Ovary (tissue), 9 donors: ENCODE measurements around the gene RHBDL2. TPM values are rescaled to one million over a fixed set of nuclear protein-coding genes. Genes with fewer than 3 reads are reported as not detected.

Experiments used
- DNase-seq, 5 donors: peaks; one replicate each; pipeline ENCODE4 v3.0.0-alpha.2; 2019 to 2020
- H3K27ac ChIP-seq, 2 donors: fragments of 200-600 bp; one replicate each; pipeline versions ENCODE4 v1.5.1 to v1.8.0; 2019 to 2022
- H3K27me3 ChIP-seq: fragments of 200-600 bp; one replicate; pipeline ENCODE4 v1.8.0; 2022
- H3K36me3 ChIP-seq: fragments of 200-600 bp; sonication (generic); one replicate; pipeline ENCODE4 v1.5.1; 2019
- H3K4me1 ChIP-seq: one replicate; pipeline ENCODE4 v1.8.1; 2013; ENCODE audit warnings: mild to moderate bottlenecking, moderate library complexity; ENCODE audit not compliant: insufficient read depth
- H3K4me3 ChIP-seq: fragments of 200-600 bp; sonication (generic); one replicate; pipeline ENCODE4 v1.5.1; 2017
- H3K9me3 ChIP-seq, 2 donors: fragments of 200-600 bp in 1 of 2; sonication (generic) in 1 of 2; one replicate each; pipeline versions ENCODE4 v1.5.1 to v1.8.1; 2013 to 2019; ENCODE audit warnings: mild to moderate bottlenecking in 1 of 2, moderate library complexity in 1 of 2
- EP300 ChIP-seq: sonication (generic); formaldehyde crosslinking; IDR thresholded peaks from one replicate; pipeline ENCODE4 v1.6.1; 2017; ENCODE audit warnings: antibody characterized with exemption
- POLR2A ChIP-seq: fragments of 450-650 bp; IDR thresholded peaks from one replicate; pipeline ENCODE4 v1.6.1; 2017; ENCODE audit warnings: antibody characterized with exemption, mild to moderate bottlenecking, moderate library complexity
- WGBS, 3 donors: extraction: QIAGEN DNeasy Blood & Tissue Kit in 1 of 3; methylation state at CpG; one replicate each; pipeline versions ENCODE4 v1.1.5 to v1.1.7; 2013 to 2017; 5-methylcytosine and 5-hydroxymethylcytosine counted together
- intact Hi-C, 4 donors: fragments of 100-400 bp; cut with DNase I; formaldehyde crosslinking; loops; one replicate each; pipeline versions ENCODE4 v1.11.0 to v1.15.1; 2022 to 2023
- polyA plus RNA-seq, 2 donors: library from polyadenylated mRNA; stranded (reverse); fragments of 200-250 nt in 1 of 2; fragments of 350-450 nt in 1 of 2; fragmentation: Illumina TruSeq in 1 of 2; extraction: RNeasy Lipid Tissue Mini Kit (QIAGEN cat#74804) in 1 of 2; gene quantifications; one replicate each; pipeline ENCODE4 v1.2.3, GENCODE V29; 2013 to 2014
- total RNA-seq, 7 donors: library from RNA; depleted of rRNA in 2 of 7; stranded (reverse); fragments of >200 nt in 2 of 7; fragmentation: NEBNext Ultra II Directional in 3 of 7; extraction: Animal tissue kit (Norgen Biotek cat#: 25700) in 3 of 7; gene quantifications; one replicate each; pipeline versions ENCODE4 v1.1.0 to v1.2.4, GENCODE V29; 2016 to 2023
- TF ChIP-seq, protein P1 (sequence below), 3 donors: fragments of 450-650 bp in 2 of 3; fragments of 200-600 bp in 1 of 3; IDR thresholded peaks; one replicate each; pipeline versions ENCODE4 v1.5.1 to v1.8.0; 2016 to 2022; ENCODE audit warnings: antibody characterized with exemption in 3 of 3, mild to moderate bottlenecking in 1 of 3
- donor health status: DM: no; HTN: no; CAD: no; lungs with moderate emphysema.
- donor health status: DM: no; HTN: no; CAD: no.
- donor health status: Bipolar disorder and iron deficiency.
- donor health status: DM: yes; HTN: yes; CAD: no.
- donor health status: DM: no; HTN: no; CAD: no.
- donor health status: DM: yes; HTN: yes; CAD: no.

Gene RHBDL2
- total and polyA plus RNA-seq, 9 donors = 0.10 to 0.35 (median 0.24) TPM; not detected in 3

DNA sequence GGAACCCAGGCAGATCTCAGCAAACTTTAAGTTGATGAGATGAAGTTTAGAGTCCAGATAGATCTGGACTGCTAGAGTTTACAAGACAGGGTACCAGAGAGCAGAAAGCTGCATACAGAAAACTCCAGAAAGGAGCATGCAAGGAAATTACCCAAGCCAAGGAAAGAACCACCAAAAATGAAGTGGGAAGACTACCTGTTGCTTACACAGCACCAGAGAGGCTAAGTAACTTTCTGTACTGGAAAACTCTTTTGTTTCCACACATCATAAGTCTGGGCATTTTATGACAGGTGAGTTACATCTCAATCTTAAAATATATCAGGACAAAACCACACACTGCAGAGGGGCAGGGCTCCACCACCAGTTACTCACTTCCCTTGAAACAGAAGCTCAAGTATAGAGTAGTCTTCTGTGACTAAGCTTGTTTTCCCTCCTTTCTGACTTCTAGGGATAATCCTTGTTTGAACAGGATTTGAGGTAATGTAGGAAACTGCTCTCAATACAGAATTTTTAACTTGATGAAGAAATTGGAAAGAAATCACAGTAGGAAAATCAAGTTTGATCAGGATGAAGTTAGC is 42.9 kb downstream of the RHBDL2 start:
- intact Hi-C loops = no loop called here
- Histone ChIP-seq H3K27ac (no peak overlapping the region), H3K4me3 (no peak overlapping the region), H3K9me3 (no peaks in the 10 kb centered on the region), H3K36me3 (no peaks in the 10 kb centered on the region), H3K4me1 (no peaks in the 10 kb centered on the region), H3K27me3 (no peaks in the 10 kb centered on the region)
- DNase-seq = no peak
- no peak for TF ChIP-seq EP300

DNA sequence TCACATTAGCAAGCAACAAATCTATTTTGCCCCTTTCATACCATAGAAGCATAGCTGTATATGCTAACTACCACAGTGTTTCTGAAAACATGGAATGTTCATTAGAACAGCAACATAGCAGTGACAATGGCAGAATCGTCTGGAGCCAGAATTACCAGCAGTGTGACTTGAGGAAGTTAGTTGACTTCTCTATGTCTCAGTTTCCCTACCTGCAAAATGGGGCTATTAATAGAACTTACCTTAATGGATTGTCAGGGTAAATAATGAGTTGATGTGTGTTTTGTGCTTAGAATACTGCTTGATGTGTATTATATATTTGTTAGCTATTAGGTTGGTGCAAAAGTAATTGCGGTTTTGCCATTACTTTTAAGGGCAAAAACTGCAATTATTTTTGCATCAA is 45.5 kb downstream of the RHBDL2 start:
- Histone ChIP-seq H3K27me3 (no peaks in the 10 kb centered on the region), H3K9me3 (no peaks in the 10 kb centered on the region), H3K36me3 (no peaks in the 10 kb centered on the region), H3K4me3 (no peak overlapping the region), H3K4me1 (no peaks in the 10 kb centered on the region), H3K27ac (no peak overlapping the region)
- intact Hi-C loops = no loop called here
- 89 to 92% (median 90%) methylated on average over 2 of the region's 2 CpGs for WGBS, 3 donors
- no peak for DNase-seq
- TF ChIP-seq POLR2A (no peak), EP300 (no peak)
- TF ChIP-seq, protein P1, sequence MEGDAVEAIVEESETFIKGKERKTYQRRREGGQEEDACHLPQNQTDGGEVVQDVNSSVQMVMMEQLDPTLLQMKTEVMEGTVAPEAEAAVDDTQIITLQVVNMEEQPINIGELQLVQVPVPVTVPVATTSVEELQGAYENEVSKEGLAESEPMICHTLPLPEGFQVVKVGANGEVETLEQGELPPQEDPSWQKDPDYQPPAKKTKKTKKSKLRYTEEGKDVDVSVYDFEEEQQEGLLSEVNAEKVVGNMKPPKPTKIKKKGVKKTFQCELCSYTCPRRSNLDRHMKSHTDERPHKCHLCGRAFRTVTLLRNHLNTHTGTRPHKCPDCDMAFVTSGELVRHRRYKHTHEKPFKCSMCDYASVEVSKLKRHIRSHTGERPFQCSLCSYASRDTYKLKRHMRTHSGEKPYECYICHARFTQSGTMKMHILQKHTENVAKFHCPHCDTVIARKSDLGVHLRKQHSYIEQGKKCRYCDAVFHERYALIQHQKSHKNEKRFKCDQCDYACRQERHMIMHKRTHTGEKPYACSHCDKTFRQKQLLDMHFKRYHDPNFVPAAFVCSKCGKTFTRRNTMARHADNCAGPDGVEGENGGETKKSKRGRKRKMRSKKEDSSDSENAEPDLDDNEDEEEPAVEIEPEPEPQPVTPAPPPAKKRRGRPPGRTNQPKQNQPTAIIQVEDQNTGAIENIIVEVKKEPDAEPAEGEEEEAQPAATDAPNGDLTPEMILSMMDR (IDR thresholded peaks at IDR 0.05) = no peak

DNA sequence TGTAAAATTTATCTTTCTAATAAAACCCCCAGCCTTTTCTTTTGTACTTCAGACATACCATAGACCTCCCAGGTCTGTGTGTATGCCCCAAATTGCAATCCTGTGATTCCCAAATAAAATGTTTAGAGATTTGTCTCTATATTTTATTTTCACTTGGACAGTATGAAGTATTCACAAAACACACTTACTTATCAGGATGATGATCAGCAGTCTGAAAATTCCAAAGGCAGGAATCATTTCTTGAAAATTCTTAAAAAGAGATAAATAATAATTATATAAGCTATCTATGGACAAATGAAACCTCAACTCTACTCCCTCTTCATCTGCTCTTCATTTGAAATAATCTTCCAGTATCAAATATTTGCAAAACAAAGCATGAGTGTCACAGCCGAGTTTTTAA is 48.7 kb downstream of the RHBDL2 start:
- 29 to 54% (median 45%) methylated on average over 1 of the region's 1 CpG for WGBS, 3 donors
- DNase-seq = no peak
- H3K4me1 ChIP-seq = no peaks in the 10 kb centered on the region
- TF ChIP-seq, protein P1 (IDR thresholded peaks at IDR 0.05) = no peak
- TF ChIP-seq EP300 (no peak), POLR2A (no peak)
- H3K36me3 ChIP-seq = no peaks in the 10 kb centered on the region
- H3K4me3 ChIP-seq = no peak overlapping the region
- no peak overlapping the region for H3K27ac ChIP-seq
- intact Hi-C loops = no loop called here
- no peaks in the 10 kb centered on the region for H3K27me3 ChIP-seq
- H3K9me3 ChIP-seq = no peaks in the 10 kb centered on the region

DNA sequence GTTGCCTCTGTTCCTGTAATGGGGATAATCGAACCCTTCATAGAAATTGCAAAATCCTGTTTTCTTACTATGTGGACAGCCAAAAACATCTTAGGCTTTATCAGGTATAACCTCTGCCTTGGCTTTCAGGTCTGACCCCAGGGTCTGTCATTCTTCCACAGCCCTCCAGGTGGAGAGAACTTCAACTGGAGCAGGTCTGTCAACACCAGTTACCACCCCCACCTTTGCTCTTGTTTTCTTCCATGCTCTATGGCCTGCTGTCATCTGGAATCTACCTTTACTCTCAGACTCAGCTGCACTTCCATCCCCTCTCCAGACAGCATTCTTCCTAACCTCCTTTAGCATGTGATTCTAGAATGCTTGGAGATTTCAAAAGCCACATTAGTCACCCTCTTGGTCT is 49.9 kb downstream of the RHBDL2 start:
- no peak for DNase-seq
- no peak overlapping the region for H3K4me3 ChIP-seq
- H3K4me1 ChIP-seq = no peaks in the 10 kb centered on the region
- H3K27ac ChIP-seq = no peak overlapping the region
- no peaks in the 10 kb centered on the region for H3K36me3 ChIP-seq
- intact Hi-C loops = no loop called here
- WGBS, 3 donors = 75 to 94% (median 85%) methylated on average over 1 of the region's 1 CpG
- no peaks in the 10 kb centered on the region for H3K9me3 ChIP-seq
- H3K27me3 ChIP-seq = no peaks in the 10 kb centered on the region
- TF ChIP-seq, protein P1 (IDR thresholded peaks at IDR 0.05) = no peak
- TF ChIP-seq POLR2A = no peak

DNA sequence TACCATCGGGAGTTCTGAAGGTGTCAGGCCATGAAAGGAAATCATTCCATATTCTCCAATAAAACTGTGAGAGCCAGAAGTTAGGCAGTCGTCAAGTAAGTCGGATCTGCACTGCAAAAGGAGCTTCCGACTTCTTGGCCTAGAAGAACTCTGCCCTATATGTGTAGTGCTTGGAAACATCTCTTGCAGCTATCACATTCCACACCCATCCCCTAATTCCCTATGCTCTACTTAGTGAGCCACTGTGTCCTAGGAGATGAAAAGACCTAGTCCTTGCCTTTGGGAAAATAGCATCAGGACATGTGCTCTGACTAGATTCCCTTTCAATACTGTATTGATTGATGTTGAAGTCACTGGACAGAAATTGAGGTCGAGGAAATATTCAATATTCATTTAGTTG is 52.0 kb downstream of the RHBDL2 start:
- H3K4me1 ChIP-seq = no peaks in the 10 kb centered on the region
- H3K36me3 ChIP-seq = no peaks in the 10 kb centered on the region
- WGBS, 3 donors = 74 to 78% (median 78%) methylated on average over 5 of the region's 5 CpGs
- H3K27me3 ChIP-seq = no peaks in the 10 kb centered on the region
- TF ChIP-seq, protein P1 (IDR thresholded peaks at IDR 0.05) = no peak
- no peak for TF ChIP-seq POLR2A
- TF ChIP-seq EP300 = no peak
- no peak overlapping the region for H3K4me3 ChIP-seq
- DNase-seq = no peak
- intact Hi-C loops = no loop called here
- no peaks in the 10 kb centered on the region for H3K9me3 ChIP-seq
- H3K27ac ChIP-seq = no peak overlapping the region
